HCT116 (cell line): ENCODE measurements around the gene CMIP. TPM values are rescaled to one million over a fixed set of nuclear protein-coding genes. Genes with fewer than 3 reads are reported as not detected.

ENCODE experiments used
- ATAC-seq: fragments of 200-7000 bp; cut with Tn5 transposase; 2 replicates; pipeline ENCODE4 v1.9.1; 2020; ENCODE audit warnings: mild to moderate bottlenecking, moderate library complexity
- BruUV-seq: library from RNA; stranded (reverse); fragments of 400-500 nt; replicated peaks from 2 replicates; lab custom pipeline; 2021; lab: Mats Ljungman, UMichigan
- CTCF ChIA-PET: fragments of 300-600 bp; sonication (Branson Sonifier 250); formaldehyde crosslinking; loops from one replicate; lab custom pipeline; 2021; ENCODE audit warnings: antibody characterized with exemption; lab: Charles Lee
- POLR2A ChIA-PET: fragments of 300-600, 350-600 bp; sonication (Branson Sonifier 250); formaldehyde crosslinking; loops from one replicate; lab custom pipeline; 2021; ENCODE audit warnings: antibody characterized with exemption; lab: Charles Lee
- RAD21 ChIA-PET, 2 experiments: fragments of 300-600 bp; sonication (Branson Sonifier 250); formaldehyde crosslinking; loops; one replicate each; lab custom pipeline; 2023; ENCODE audit warnings: low total read pairs in 2 of 2; ENCODE audit not compliant: uncharacterized antibody in 2 of 2, unreplicated experiment in 2 of 2, low non-redundant PET in 1 of 2; lab: Charles Lee
- DNase-seq: peaks from one replicate; pipeline ENCODE4 v3.0.0-alpha.2; 2010; ENCODE audit warnings: low read depth, low spot score
- H2AFZ ChIP-seq: fragments of 200-600 bp; shearing (Covaris generic), sonication (generic); 2 replicates; pipeline ENCODE4 v1.6.1; 2017; ENCODE audit warnings: low read depth, mixed run types, mixed read lengths, antibody characterized with exemption, low read length; ENCODE audit not compliant: poor library complexity, severe bottlenecking
- H3K27ac ChIP-seq: 2 replicates; pipeline ENCODE4 v1.5.1; 2012; ENCODE audit warnings: low read depth, low read length
- H3K27me3 ChIP-seq: fragments of 200-600 bp; sonication (generic); 2 replicates; pipeline ENCODE4 v1.6.1; 2016; ENCODE audit warnings: mixed run types, low read length, mixed read lengths; ENCODE audit not compliant: insufficient read depth
- H3K36me3 ChIP-seq, 2 experiments: fragments of 200-500 bp in 1 of 2; fragments of 200-600 bp in 1 of 2; sonication (Bioruptor generic) in 1 of 2; sonication (generic) in 1 of 2; 2 replicates each; pipeline versions ENCODE4 v1.5.1 to v1.6.1; 2014 to 2016; ENCODE audit warnings: low read length in 2 of 2, inconsistent platforms in 1 of 2, mixed read lengths in 1 of 2, mixed run types in 1 of 2; ENCODE audit not compliant: insufficient read depth in 2 of 2, control insufficient read depth in 1 of 2
- H3K4me1 ChIP-seq, 2 experiments: fragments of 200-600 bp in 1 of 2; sonication (generic) in 1 of 2; 2 replicates each; pipeline versions ENCODE4 v1.5.1 to v1.6.1; 2012 to 2017; ENCODE audit warnings: low read length in 2 of 2, inconsistent platforms in 1 of 2, mild to moderate bottlenecking in 1 of 2, mixed read lengths in 1 of 2, mixed run types in 1 of 2, moderate library complexity in 1 of 2; ENCODE audit not compliant: insufficient read depth in 2 of 2, control insufficient read depth in 1 of 2
- H3K4me2 ChIP-seq: fragments of 200-600 bp; sonication (generic); 2 replicates; pipeline ENCODE4 v1.6.1; 2017; ENCODE audit warnings: mixed run types, low read length, mixed read lengths
- H3K4me3 ChIP-seq, 2 experiments: fragments of 200-600 bp in 1 of 2; sonication (generic) in 1 of 2; replicated peaks in 1 of 2; 2 replicates each; pipeline ENCODE4 v1.5.1; 2011 to 2016; ENCODE audit warnings: low read length in 2 of 2, control low read depth in 1 of 2, low read depth in 1 of 2, mild to moderate bottlenecking in 1 of 2, mixed read lengths in 1 of 2, mixed run types in 1 of 2
- H3K79me2 ChIP-seq: fragments of 200-600 bp; sonication (generic); 2 replicates; pipeline ENCODE4 v1.6.1; 2017; ENCODE audit warnings: mild to moderate bottlenecking, mixed run types, low read length, moderate library complexity, mixed read lengths; ENCODE audit not compliant: insufficient read depth
- H3K9ac ChIP-seq: fragments of 200-600 bp; sonication (generic); 2 replicates; pipeline ENCODE4 v1.6.1; 2016; ENCODE audit warnings: low read length, mixed read lengths
- H3K9me2 ChIP-seq: fragments of 200-600 bp; sonication (generic), shearing (Covaris generic); 2 replicates; pipeline ENCODE4 v1.6.1; 2017; ENCODE audit warnings: mixed run types, mild to moderate bottlenecking, moderate library complexity; ENCODE audit not compliant: insufficient read depth
- H3K9me3 ChIP-seq, 2 experiments: fragments of 200-500 bp in 1 of 2; fragments of 200-600 bp in 1 of 2; sonication (Bioruptor generic) in 1 of 2; sonication (generic) in 1 of 2; 2 replicates each; pipeline ENCODE4 v1.6.1; 2014 to 2017; ENCODE audit warnings: low read length in 2 of 2, mixed read lengths in 2 of 2, inconsistent platforms in 1 of 2, low read depth in 1 of 2, mild to moderate bottlenecking in 1 of 2, mixed run types in 1 of 2, moderate library complexity in 1 of 2; ENCODE audit not compliant: control insufficient read depth in 1 of 2, insufficient read depth in 1 of 2
- H4K20me1 ChIP-seq: fragments of 200-600 bp; sonication (generic), shearing (Covaris generic); 2 replicates; pipeline ENCODE4 v1.6.1; 2017; ENCODE audit warnings: mixed run types, mild to moderate bottlenecking, moderate library complexity; ENCODE audit not compliant: insufficient read depth
- CBX3 ChIP-seq: IDR thresholded peaks from 2 replicates; pipeline ENCODE4 v1.6.1; 2012; ENCODE audit warnings: low read depth
- CEBPB ChIP-seq: IDR thresholded peaks from 2 replicates; pipeline ENCODE4 v1.6.1; 2012; ENCODE audit warnings: low read depth
- ELF1 ChIP-seq: IDR thresholded peaks from 2 replicates; pipeline ENCODE4 v1.6.1; 2012; ENCODE audit warnings: low read depth, borderline replicate concordance
- EZH2phosphoT487 ChIP-seq: fragments of 200-600 bp; IDR thresholded peaks from 2 replicates; pipeline ENCODE4 v1.6.1; 2018; ENCODE audit warnings: antibody characterized with exemption, borderline replicate concordance
- JUND ChIP-seq: IDR thresholded peaks from 2 replicates; pipeline ENCODE4 v1.6.1; 2012
- POLR2AphosphoS5 ChIP-seq: IDR thresholded peaks from 2 replicates; pipeline ENCODE4 v1.6.1; 2011; ENCODE audit warnings: mild to moderate bottlenecking, low read depth, low read length, moderate library complexity
- RAD21 ChIP-seq: IDR thresholded peaks from 2 replicates; pipeline ENCODE4 v1.6.1; 2012; ENCODE audit warnings: low read depth, mild to moderate bottlenecking
- SIN3A ChIP-seq: IDR thresholded peaks from 2 replicates; pipeline ENCODE4 v1.6.1; 2012; ENCODE audit warnings: low read depth
- TCF7L2 ChIP-seq: IDR thresholded peaks from 2 replicates; pipeline ENCODE4 v1.7.0; 2011; ENCODE audit warnings: borderline replicate concordance, inconsistent platforms; ENCODE audit not compliant: insufficient read depth, insufficient read length; ENCODE audit errors: extremely low read depth
- YY1 ChIP-seq: IDR thresholded peaks from 2 replicates; pipeline ENCODE4 v1.6.1; 2011; ENCODE audit warnings: low read length, low read depth, moderate library complexity, mild to moderate bottlenecking; ENCODE audit not compliant: insufficient replicate concordance; ENCODE audit errors: extremely low read depth
- ZNF274 ChIP-seq: fragments of 200-500 bp; sonication (Bioruptor generic); IDR thresholded peaks from 2 replicates; pipeline ENCODE4 v1.6.1; 2014; ENCODE audit warnings: mild to moderate bottlenecking, low read depth, low read length, inconsistent platforms
- intact Hi-C: fragments of 100-400 bp; cut with micrococcal nuclease; formaldehyde crosslinking; loops from 2 replicates; pipeline ENCODE4 v1.10.0; 2022
- total RNA-seq: library from RNA; stranded (reverse); gene quantifications from one replicate; pipeline ENCODE4 v1.2.1, GENCODE V29; 2021; ENCODE audit not compliant: unreplicated experiment
- TF ChIP-seq, protein P1 (sequence below): IDR thresholded peaks from 2 replicates; pipeline ENCODE4 v1.6.1; 2011; ENCODE audit warnings: mild to moderate bottlenecking, low read length, moderate library complexity; ENCODE audit not compliant: insufficient replicate concordance; ENCODE audit errors: extremely low read depth
- TF ChIP-seq, protein P2 (sequence below): IDR thresholded peaks from 2 replicates; pipeline ENCODE4 v1.6.1; 2012

CMIP gene
- total RNA-seq, 1 experiment from 2014 or later: 64.6 TPM

DNA sequence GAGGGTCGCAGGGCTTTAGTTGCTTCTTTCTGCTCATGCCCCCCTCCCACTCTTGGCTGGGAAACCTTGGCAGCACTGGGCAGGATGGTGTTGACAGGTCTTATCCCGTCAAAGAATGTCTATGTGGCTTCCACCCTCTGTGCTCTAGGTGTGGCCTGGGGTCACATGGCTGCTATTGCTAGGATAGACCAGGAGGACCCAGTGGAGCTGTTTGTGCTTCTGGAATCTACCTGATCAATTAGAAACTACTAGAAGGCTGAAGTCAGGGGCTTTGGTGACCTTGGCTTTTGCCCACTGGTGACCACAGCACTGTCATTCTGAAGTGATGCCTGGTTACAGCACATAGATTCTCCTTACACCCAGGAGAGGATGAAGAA is 105.8 kb downstream of the CMIP start:
- H3K27ac ChIP-seq: no peak overlapping the region
- no peaks in the 10 kb centered on the region for H3K27me3 ChIP-seq
- intact Hi-C loops: no loop called here
- CTCF ChIA-PET: no interaction called here
- no TSS peak for BruUV-seq
- ATAC-seq: no peak
- H3K9me2 ChIP-seq: no peaks in the 10 kb centered on the region
- no peaks in the 10 kb centered on the region for H3K36me3 ChIP-seq
- POLR2A ChIA-PET: no interaction called here
- H3K79me2 ChIP-seq: peaks cover 99% of the 10 kb centered on the region
- TF ChIP-seq, protein P1, sequence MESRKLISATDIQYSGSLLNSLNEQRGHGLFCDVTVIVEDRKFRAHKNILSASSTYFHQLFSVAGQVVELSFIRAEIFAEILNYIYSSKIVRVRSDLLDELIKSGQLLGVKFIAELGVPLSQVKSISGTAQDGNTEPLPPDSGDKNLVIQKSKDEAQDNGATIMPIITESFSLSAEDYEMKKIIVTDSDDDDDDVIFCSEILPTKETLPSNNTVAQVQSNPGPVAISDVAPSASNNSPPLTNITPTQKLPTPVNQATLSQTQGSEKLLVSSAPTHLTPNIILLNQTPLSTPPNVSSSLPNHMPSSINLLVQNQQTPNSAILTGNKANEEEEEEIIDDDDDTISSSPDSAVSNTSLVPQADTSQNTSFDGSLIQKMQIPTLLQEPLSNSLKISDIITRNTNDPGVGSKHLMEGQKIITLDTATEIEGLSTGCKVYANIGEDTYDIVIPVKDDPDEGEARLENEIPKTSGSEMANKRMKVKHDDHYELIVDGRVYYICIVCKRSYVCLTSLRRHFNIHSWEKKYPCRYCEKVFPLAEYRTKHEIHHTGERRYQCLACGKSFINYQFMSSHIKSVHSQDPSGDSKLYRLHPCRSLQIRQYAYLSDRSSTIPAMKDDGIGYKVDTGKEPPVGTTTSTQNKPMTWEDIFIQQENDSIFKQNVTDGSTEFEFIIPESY: no peak
- no peak for TF ChIP-seq EZH2phosphoT487
- TF ChIP-seq CEBPB: no peak
- no peak for TF ChIP-seq JUND
- no peak for TF ChIP-seq RAD21
- TF ChIP-seq, all 23 proteins: peak for 0
- peaks cover 11 to 63% of the 10 kb centered on the region in 2 experiments; a peak in 3 of 4 replicates for H3K4me1 ChIP-seq
- no peak overlapping the region for H3K9ac ChIP-seq
- DNase-seq: no peak
- peaks cover 13% of the 10 kb centered on the region; the same call in 1 of the 2 replicates for H4K20me1 ChIP-seq
- no peak overlapping the region for H3K4me2 ChIP-seq
- no peak overlapping the region for H2AFZ ChIP-seq
- RAD21 ChIA-PET: no interaction called here
- no peak overlapping the region for H3K4me3 ChIP-seq
- H3K9me3 ChIP-seq: no peaks in the 10 kb centered on the region

DNA sequence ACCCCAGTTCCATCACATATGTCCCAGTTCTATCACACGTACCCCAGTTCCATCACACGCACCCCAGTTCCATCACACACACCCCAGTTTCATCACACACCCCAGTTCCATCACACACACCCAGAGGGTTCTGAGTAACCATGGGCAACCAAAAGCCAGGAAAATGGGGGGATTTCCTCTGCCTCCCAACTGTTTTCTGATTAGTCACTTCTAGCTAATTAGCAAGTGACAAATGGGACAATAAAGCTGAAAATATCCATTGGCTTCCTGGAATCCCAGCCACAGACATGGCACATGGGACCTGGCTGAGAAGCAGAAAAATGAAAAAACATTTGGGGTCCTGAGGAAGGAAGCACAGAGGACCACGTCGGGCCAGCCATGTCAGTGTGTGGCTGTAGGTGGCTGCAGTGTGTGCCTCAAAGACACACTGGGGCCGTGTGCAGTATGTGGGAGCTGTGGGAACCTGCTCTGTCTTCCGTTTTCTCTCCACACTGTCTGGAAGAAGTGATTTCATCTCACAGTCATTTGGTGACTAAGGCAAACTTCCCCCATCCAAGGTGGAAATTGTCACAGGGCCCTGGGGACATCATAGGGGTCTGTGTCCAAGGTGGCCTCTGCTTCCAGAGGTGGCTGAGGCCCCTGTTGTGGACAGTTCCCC is 106.7 kb downstream of the CMIP start:
- no peak for ATAC-seq
- Histone ChIP-seq H4K20me1 (peaks cover 13% of the 10 kb centered on the region; the same call in 1 of the 2 replicates), H3K9me3 (no peaks in the 10 kb centered on the region), H2AFZ (no peak overlapping the region), H3K27me3 (no peaks in the 10 kb centered on the region), H3K79me2 (peaks cover 99% of the 10 kb centered on the region), H3K9ac (no peak overlapping the region), H3K4me3 (no peak overlapping the region), H3K27ac (no peak overlapping the region), H3K4me2 (0 out of 2 replicates have a peak overlapping the region, but pooled peaks have one; percentile 4), H3K4me1 (peaks cover 15 to 72% of the 10 kb centered on the region in 2 experiments; a peak in 3 of 4 replicates), H3K36me3 (no peaks in the 10 kb centered on the region), H3K9me2 (no peaks in the 10 kb centered on the region)
- intact Hi-C loops: no loop called here
- ChIA-PET RAD21 (no interaction called here), POLR2A (no interaction called here), CTCF (no interaction called here)
- BruUV-seq: no TSS peak
- no peak for DNase-seq
- no peak for TF ChIP-seq POLR2AphosphoS5
- no peak for TF ChIP-seq ELF1
- no peak for TF ChIP-seq CEBPB
- no peak for TF ChIP-seq ZNF274
- TF ChIP-seq CBX3: no peak
- TF ChIP-seq, protein P2, sequence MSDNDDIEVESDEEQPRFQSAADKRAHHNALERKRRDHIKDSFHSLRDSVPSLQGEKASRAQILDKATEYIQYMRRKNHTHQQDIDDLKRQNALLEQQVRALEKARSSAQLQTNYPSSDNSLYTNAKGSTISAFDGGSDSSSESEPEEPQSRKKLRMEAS: no peak
- TF ChIP-seq TCF7L2: no peak
- TF ChIP-seq SIN3A: no peak
- TF ChIP-seq JUND: no peak
- no peak for TF ChIP-seq YY1
- no peak for TF ChIP-seq EZH2phosphoT487
- TF ChIP-seq, protein P1: no peak
